ENCODE measurements around the gene C1QL1. TPM values are rescaled to one million over a fixed set of nuclear protein-coding genes. Genes with fewer than 3 reads are reported as not detected.

Gene C1QL1
- total and polyA plus RNA-seq, 9 of the 15 experiments (the other 6 are each of a cell fraction or from before 2014, with no cell fraction given) = 0.07 to 0.12 (median 0.09) TPM; not detected in 6

- no peak for TF ChIP-seq ZBTB11 (CRISPR knock-in tag; IDR thresholded peaks at IDR 0.05)
These were observed 53.3 kb downstream of the C1QL1 start (continued) for GRCh38 chr17:44914698-44915271.

GRCh38 chr17:44914148-44914547 is 54.0 kb downstream of the C1QL1 start:
- no peak overlapping the region for H3K27ac ChIP-seq (ENCODE audit: extremely low read depth, low read depth, low read length)
- peak in 2 of 4 experiments; percentile 55 for DNase-seq (ENCODE audit: extremely low read depth in 1 of 4, low spot score in 3 of 4)
- no peak overlapping the region for H2AFZ ChIP-seq (ENCODE audit: low read depth, low read length)
- no peak overlapping the region for H3K4me2 ChIP-seq (ENCODE audit: insufficient read depth, low read length)
- WGBS (ENCODE audit: insufficient coverage, low coverage, missing lambda C conversion rate) = 23% methylated on average over 4 of the region's 4 CpGs
- no peak for FAIRE-seq
- H3K4me1 ChIP-seq (replicated peaks in 1 of 2; ENCODE audit: control insufficient read depth in 2 of 2, insufficient read depth in 2 of 2, low read length in 2 of 2) = peaks cover 9 to 32% of the 10 kb centered on the region in 2 experiments; a peak in 4 of 5 replicates
- in situ Hi-C loops (cut with MboI) (no loop called here), intact Hi-C loops (cut with micrococcal nuclease) (no loop called here)
- POLR2A ChIA-PET = interaction anchor here (0.8 to 1.2 kb wide), 2 partner anchors 13 to 106 kb away, joined by 4 read pairs; no protein-coding TSS in a partner anchor
- H3K9ac ChIP-seq (ENCODE audit: insufficient read depth in 1 of 2, low read depth in 2 of 2, low read length in 2 of 2) = no peak overlapping the region
- H3K4me3 ChIP-seq = no peak overlapping the region
- ATAC-seq = no peak; the same call in 1 of the 3 replicates
- no TSS peak for BruUV-seq (replicated peaks)
- H3K79me2 ChIP-seq (ENCODE audit: control insufficient read depth, insufficient read depth, low read length) = no peaks in the 10 kb centered on the region
- no peaks in the 10 kb centered on the region for H3K36me3 ChIP-seq (ENCODE audit: control insufficient read depth, insufficient read depth, low read length)
- no peaks in the 10 kb centered on the region for H3K9me1 ChIP-seq (ENCODE audit: control insufficient read depth, insufficient read depth, low read length)
- CTCF ChIA-PET (ENCODE audit: low intra/inter-chr PET ratio) = no interaction called here
- peaks cover 0 to 11% of the 10 kb centered on the region in 2 experiments; a peak in 1 of 5 replicates for H3K27me3 ChIP-seq (ENCODE audit: control insufficient read depth in 2 of 2, insufficient read depth in 2 of 2, low read length in 2 of 2)
- H3K9me3 ChIP-seq (replicated peaks; ENCODE audit: control insufficient read depth, insufficient read depth, low read depth, low read length) = no peaks in the 10 kb centered on the region
- H4K20me1 ChIP-seq (replicated peaks; ENCODE audit: control insufficient read depth, insufficient read depth, low read length) = no peaks in the 10 kb centered on the region
- 0 out of 4 replicates have a peak, but pooled peaks of 1 of the 2 experiments have one; percentile 30 for TF ChIP-seq NRF1 (conservative IDR thresholded peaks at IDR 0.05 in 1 of 2, IDR thresholded peaks at IDR 0.05 in 1 of 2)
- TF ChIP-seq TCF3 (CRISPR knock-in tag; IDR thresholded peaks at IDR 0.05) = peak; percentile 73
- TF ChIP-seq L3MBTL2 (IDR thresholded peaks at IDR 0.05) = 0 out of 2 replicates have a peak, but pooled peaks have one; percentile 36
- peak; percentile 25; the same call in 1 of the 2 replicates for TF ChIP-seq ARID1B (IDR thresholded peaks at IDR 0.05)
- no peak for TF ChIP-seq GTF2E2 (tag; IDR thresholded peaks at IDR 0.05)
- TF ChIP-seq TAL1 (IDR thresholded peaks at IDR 0.05) = peak; percentile 39; the same call in 1 of the 2 replicates
- no peak for TF ChIP-seq ZNF280B (CRISPR knock-in tag; IDR thresholded peaks at IDR 0.05)
- TF ChIP-seq CBFA2T3 (IDR thresholded peaks at IDR 0.05) = peak; percentile 69
- TF ChIP-seq ZBTB43 (CRISPR knock-in tag; IDR thresholded peaks at IDR 0.05) = peak; percentile 67; the same call in 1 of the 2 replicates
- no peak for TF ChIP-seq ZBTB26 (CRISPR knock-in tag; IDR thresholded peaks at IDR 0.05)
- TF ChIP-seq CGGBP1 (CRISPR knock-in tag; IDR thresholded peaks at IDR 0.05) = no peak

Data from K562 (cell line).